AG09319 (cell line): ENCODE data around the gene THAP7.

Experiments used
- DNase-seq: peaks from one replicate; pipeline ENCODE4 v3.0.0-alpha.2; 2010; ENCODE audit warnings: low read depth; ENCODE audit errors: extremely low read depth
- TF ChIP-seq, protein P1 (sequence below): IDR thresholded peaks from 2 replicates; pipeline ENCODE4 v1.5.1; 2011; ENCODE audit warnings: low read depth, mild to moderate bottlenecking, inconsistent platforms, low read length, moderate library complexity

THAP7 gene

GRCh38 chr22:20963201-20964052 is 38.5 kb downstream of the THAP7 start:
- TF ChIP-seq, protein P1, sequence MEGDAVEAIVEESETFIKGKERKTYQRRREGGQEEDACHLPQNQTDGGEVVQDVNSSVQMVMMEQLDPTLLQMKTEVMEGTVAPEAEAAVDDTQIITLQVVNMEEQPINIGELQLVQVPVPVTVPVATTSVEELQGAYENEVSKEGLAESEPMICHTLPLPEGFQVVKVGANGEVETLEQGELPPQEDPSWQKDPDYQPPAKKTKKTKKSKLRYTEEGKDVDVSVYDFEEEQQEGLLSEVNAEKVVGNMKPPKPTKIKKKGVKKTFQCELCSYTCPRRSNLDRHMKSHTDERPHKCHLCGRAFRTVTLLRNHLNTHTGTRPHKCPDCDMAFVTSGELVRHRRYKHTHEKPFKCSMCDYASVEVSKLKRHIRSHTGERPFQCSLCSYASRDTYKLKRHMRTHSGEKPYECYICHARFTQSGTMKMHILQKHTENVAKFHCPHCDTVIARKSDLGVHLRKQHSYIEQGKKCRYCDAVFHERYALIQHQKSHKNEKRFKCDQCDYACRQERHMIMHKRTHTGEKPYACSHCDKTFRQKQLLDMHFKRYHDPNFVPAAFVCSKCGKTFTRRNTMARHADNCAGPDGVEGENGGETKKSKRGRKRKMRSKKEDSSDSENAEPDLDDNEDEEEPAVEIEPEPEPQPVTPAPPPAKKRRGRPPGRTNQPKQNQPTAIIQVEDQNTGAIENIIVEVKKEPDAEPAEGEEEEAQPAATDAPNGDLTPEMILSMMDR: no peak
- DNase-seq: no peak

- TF ChIP-seq, protein P1: no peak
- no peak for DNase-seq
These were observed 39.4 kb downstream of the THAP7 start for GRCh38 chr22:20962491-20962945.

DNA sequence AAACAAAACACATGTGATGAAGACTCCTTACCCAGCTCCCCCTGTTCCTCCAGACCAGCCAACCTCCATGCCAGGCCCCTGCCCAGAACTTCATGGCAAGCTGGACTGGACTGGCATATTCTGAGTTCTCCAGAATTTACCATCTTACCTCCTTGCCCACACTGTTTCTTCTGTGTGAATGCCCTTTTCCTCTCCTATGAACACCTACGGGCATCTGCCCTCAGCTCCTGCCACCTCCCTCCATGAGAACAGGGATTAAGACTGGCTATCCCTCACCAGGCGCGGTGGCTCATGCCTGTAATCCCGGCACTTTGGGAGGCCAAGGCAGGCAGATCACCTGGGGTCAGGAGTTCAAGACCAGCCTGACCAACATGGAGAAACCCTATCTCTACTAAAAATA is 41.3 kb downstream of the THAP7 start:
- TF ChIP-seq, protein P1: no peak
- no peak for DNase-seq

DNA sequence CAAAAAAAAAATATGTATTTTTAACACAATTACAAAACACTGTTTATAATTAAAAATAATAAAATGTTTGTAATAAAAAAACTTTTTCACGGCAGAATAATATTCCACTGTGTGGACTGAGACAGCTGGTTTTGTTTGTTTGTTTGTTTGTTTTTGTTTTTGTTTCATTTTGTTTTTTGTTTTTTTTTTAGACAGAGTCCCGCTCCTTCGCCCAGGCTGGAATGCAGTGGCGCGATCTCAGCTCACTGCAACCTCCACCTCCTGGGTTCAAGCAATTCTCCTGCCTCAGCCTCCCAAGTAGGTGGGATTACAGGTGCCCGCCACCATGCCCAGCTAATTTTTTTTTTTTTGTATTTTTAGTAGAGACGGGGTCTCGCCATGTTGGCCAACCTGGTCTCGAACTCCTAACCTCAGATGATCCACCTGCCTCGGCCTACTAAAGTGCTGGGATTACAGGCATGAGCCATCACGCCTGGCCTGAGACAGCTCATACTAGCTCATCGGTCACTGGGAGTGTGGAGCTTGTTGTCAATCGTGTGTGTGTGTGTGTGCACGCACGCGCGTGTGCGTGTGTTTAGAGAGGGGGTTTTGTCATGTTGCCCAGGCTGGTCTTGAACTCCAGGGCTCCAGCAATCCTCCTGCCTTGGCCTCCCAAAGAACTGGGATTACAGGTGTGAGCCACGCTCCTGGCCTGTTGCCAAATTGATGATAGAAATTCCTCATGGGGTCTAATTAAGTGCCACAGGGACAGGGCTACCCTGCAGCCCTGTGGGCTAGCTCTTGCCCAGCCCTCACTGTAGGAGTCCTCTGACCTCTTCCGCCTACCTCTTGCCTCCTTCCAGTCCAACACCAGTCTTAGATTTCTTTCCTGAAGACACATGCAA is 42.1 kb downstream of the THAP7 start:
- no peak for DNase-seq
- TF ChIP-seq, protein P1: no peak

DNA sequence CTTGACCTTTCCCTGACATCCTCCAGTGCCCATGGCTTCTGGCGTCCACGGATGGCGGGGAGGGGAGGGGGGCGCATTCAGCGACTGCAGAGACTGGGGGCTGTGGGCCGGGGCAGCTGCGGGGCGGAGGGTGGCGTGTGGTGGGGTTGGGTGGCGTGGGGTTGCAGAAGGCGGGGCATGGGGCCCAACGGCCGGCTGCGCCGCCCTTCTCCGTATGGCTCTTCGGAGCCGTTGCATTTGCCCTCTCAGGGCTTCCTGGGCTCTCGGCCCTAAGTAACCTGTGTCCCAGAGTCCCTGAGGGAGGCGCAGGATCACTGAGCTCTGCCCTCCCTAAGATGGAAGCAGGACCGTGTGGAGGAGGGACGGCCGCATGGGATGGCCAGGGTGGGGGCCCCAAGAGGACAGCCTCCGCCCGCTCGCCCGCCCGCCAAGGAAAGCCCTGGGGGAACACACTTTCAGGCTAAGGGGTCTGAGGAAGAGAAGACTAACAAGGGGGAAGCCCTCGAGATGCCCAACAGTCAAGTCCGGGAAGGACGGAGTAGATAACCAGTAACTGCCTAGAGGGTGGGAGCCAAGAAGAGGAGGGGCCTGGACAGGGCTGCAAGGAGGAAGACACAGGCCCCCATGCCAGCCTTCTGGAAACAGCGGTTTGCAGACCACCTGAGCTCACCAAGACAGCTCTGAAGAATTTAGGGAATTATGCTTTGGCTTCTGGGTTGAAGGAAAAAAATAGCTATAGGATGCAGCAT is 44.1 kb downstream of the THAP7 start:
- TF ChIP-seq, protein P1: no peak
- no peak for DNase-seq

GRCh38 chr22:20957102-20957682 is 44.7 kb downstream of the THAP7 start:
- TF ChIP-seq, protein P1: no peak
- no peak for DNase-seq
